CD4-positive, alpha-beta T cell treated with Interleukin-10 for 1 hour (primary cell): ENCODE results near the gene UXS1.

Experiments
- DNase-seq: peaks from one replicate; pipeline ENCODE4 v3.0.0-alpha.2; 2020

UXS1 gene

DNA sequence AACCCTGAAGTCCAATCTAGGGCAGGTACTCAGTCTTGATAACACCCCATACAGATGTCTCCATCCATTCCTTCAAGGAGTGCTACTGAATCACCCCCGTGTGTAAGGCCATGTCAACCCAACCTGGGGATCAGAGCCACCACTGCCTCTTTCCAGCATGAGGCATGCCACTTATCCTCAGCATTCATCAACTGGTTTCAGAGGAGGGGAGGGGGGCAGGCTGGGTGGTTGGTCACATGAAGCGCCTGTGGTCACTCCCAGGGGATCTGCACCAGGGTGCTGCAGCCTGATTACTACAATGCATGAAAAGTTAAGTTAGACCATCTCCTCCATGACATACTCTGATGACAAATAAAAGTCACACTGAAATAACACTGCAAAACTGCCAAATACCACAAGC, 65.0 kb downstream of the UXS1 start:
- DNase-seq: no peak

DNA sequence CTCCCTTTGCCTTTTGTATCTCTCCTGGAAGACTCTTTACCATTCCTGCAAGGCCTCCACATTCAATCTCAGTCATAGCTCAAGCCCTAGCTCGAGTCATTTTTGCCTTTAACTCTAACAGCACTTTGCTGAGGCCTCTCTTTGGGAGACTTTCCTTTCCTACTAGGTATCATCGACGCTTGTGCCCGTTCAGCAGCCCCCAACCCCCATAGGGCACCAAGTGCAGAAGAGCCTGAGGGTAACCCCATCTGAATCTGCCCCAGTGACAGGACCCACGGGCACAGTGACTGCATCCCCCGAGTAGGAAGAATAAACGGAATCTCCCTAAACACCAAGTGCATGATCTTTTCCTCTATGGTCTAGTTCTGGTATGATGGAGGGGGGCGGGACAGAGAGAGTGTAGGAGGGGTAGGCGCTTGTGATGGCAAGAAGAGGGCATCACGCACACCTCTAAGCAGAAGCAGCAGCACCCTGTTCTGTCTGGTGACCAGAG, 66.3 kb downstream of the UXS1 start:
- no peak for DNase-seq

DNA sequence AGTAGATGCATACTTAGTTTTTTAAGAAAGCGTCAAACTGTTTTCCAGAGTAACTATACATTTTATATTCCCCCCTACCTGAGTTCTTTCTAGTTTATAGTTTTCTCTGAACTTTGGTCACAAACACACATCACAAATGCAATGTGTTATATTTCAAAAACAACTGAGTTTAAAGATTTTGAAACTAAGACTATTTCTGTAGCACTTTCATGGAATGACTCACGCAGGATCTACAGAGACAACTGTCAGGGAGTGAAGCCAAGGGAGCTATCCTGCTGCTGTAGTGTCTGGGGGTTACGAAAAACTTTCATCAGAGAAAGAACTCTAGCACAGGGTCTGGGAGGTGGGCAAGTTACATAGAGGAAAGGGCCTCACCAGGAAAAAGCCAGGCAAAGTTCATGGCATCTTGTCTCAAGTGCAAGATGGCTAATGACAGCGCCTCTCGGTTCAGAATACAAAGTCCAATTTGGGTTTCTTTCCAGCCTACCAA, 66.8 kb downstream of the UXS1 start:
- DNase-seq: no peak

GRCh38 chr2:106126705-106127281, 67.3 kb downstream of the UXS1 start:
- no peak for DNase-seq

DNA sequence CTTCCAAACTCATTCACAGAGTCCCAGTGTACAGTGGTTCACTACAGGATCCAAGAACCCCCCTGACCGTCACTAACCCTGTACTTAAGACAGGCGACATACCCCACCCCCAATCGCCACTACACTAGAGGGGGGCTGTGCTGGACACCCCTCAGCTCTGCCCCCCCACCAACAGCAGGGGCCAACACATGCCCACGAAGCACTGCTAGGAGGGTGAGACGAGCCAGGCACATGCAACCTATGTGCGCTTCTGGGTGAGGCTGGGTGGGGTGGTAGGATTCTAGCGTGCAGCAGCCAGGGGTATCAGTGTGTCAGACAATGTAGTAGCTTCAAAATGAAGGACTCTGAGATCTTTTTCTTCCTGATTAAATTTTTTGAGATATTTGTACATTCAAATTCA, 67.8 kb downstream of the UXS1 start:
- no peak for DNase-seq

DNA sequence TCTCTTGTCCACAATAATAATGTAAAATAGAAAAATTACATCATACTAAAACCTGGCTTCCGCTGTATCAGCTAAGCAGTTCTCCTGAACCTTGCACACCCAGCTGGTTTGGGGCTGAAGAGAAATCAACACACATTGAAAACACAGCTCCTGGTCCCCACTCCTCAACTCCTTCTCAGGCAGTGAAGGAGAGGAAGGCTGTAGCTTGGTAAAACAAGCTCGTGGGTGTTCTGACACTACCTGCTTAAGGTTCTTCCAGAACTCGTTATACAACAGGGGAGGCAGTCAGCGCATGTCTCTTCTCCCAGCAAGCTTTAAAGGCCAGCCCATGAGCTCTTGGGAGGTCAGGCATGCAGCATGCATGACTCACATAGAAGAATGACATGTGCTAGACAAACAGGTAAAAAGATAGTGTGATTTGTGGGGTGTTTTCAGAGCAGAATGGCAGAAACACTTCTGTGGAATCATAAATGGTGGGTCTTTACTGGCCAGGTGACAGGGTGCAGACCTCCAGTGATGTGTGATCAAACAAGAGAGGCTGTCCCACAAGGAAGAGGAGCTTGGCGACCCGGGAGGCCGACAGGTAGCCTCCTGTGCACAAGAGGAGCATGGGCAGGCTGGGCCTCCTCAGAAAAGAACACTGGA, 69.1 kb downstream of the UXS1 start:
- DNase-seq: no peak

- DNase-seq: no peak
Measured at GRCh38 chr2:106124106-106124756, 69.9 kb downstream of the UXS1 start.

GRCh38 chr2:106122157-106122556, 71.9 kb downstream of the UXS1 start:
- DNase-seq: no peak

- no peak for DNase-seq
Measured at GRCh38 chr2:106120432-106120831, 73.7 kb downstream of the UXS1 start.

GRCh38 chr2:106119074-106119473, 75.0 kb downstream of the UXS1 start:
- no peak for DNase-seq

DNA sequence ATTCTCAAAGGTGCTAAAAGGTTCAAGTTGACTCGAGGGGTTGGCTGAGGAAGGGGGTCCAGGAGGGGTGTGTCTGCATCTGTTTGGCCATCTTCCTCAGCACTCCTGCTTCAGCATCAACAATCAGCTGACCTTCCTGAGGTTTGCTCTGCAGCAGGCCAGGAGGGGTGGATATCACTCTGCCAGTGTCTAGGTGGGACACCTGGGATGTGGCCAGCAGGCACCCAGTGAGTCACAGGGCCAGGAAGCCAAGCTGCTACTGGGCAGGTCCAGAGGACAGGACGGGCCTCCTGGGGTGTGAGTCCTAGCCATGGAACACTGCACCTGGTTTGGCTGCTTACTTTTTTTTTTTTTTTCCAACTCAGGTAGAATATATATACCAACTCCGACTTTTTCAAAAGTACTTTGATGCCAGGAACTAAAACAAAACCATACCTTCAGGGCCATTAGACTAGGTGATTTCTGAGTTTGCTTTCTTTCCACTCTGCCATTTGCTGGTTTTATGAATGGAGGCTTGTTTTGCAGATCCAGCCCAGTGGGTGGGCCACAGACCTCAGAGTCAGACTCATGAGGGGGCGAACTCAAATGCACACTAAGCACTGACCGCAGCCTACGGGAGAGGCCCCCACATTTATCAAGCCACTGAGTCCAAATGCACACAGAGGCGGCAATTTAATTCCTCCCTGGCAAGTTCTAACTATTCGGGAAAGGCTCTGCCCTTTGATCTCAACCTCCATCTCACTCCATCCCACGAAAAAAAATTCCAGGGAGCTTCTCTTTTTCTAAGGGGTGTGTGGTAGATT, 76.0 kb downstream of the UXS1 start:
- no peak for DNase-seq

- DNase-seq: no peak
Measured at GRCh38 chr2:106117347-106117746, 76.8 kb downstream of the UXS1 start.

- DNase-seq: no peak
Measured at GRCh38 chr2:106116248-106116647, 77.9 kb downstream of the UXS1 start.

DNA sequence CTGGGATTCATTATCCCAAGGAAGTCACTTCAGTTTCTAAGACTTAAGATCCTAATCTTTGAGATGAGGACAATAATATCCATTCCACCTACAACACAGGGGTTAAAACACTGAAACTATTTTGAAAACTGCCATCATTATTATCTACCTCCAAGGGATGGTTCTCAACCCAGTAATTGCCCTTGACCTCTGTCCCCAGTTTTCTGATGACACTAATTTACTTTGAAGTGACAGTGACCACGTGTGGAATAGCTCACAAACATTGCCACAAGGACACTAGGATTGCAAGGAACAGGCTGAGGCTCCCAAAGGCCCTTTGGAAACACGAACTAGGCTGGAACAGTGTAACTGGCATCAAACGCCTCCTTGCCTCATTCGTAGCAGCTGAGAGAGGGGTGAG, 78.4 kb downstream of the UXS1 start:
- DNase-seq: no peak

GRCh38 chr2:106115250-106115649, 78.9 kb downstream of the UXS1 start:
- DNase-seq: no peak

DNA sequence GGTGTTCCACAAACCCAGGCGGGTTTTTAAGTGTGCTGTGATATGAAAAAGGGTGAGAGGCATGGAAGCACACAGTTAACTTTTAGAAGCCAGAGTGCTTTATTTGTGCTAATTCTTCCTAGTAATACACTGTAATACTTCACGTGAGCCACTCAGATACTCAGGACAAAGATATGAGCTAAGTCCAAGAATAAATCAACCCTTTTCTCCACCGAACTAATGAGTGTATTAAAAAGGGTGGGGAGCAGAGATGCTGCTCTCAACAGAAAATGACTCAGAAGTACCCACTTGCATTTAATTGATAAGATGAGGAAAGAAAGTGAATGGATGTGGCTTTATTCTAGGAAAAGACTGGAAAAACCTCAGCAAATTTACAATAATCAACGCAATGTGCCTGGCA, 79.9 kb downstream of the UXS1 start:
- DNase-seq: no peak

DNA sequence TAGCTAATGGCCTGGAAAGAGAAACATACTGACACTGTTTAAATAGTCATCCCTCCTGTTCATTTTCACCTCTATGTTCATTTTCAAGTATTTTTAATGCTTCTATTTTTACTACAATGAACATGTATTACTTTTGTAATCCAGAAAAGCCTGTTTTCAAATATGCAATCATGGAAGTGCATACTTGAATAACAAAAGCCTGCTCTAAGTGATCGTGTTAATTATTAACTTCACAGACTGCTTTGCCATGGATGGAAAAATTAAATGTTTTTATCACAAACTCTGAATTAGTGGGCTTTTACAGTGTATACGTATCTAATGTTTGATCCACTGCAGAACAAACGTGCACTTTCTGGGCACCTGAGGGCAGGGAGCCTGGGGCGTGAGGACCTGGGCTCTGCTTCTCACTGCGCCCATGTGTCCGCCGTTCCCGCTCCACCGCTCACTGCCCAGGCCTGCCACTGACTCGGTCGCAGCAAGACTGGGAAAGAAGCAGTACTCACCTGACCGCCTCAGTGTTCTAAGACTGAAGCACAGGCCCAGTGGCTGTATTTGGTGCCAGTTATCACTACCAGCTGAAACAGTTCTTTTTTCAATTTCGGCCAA, 80.6 kb downstream of the UXS1 start:
- no peak for DNase-seq

GRCh38 chr2:106111882-106112571, 82.1 kb downstream of the UXS1 start:
- DNase-seq: no peak

GRCh38 chr2:106109675-106110424, 84.3 kb downstream of the UXS1 start:
- no peak for DNase-seq

GRCh38 chr2:106108791-106109190, 85.3 kb downstream of the UXS1 start:
- DNase-seq: no peak

GRCh38 chr2:106108351-106108750, 85.8 kb downstream of the UXS1 start:
- peak; percentile 23 for DNase-seq
